GM18861 (cell line): Measurements from ENCODE around the gene CAPS2.
"Not testable (repeated sequence)": the region's sequence is repeated elsewhere in the genome, so short reads cannot be mapped to it uniquely, and the experiment has no call there.

Experiments used
- ATAC-seq: cut with Tn5 transposase; IDR thresholded peaks from one replicate; pipeline ENCODE4 v1.9.1; 2021; ENCODE audit not compliant: unreplicated experiment

The CAPS2 gene

GRCh38 chr12:75329918-75330826 lies at the start of gene CAPS2:
TSS of gene CAPS2 (minus strand) at chr12:75330324. CDS start at chr12:75326498, 3,826 bp downstream.
- peak; percentile 83 for ATAC-seq

GRCh38 chr12:75378354-75378753 lies 48.2 kb upstream of the CAPS2 start:
- ATAC-seq, result no peak

GRCh38 chr12:75374971-75375370 lies 44.8 kb upstream of the CAPS2 start:
- ATAC-seq, result no peak

- peak; percentile 69 for ATAC-seq
Observed at GRCh38 chr12:75366629-75367028, 36.5 kb upstream of the CAPS2 start.

GRCh38 chr12:75364919-75365318 lies 34.8 kb upstream of the CAPS2 start:
- no peak for ATAC-seq

- no peak for ATAC-seq
Observed at GRCh38 chr12:75361408-75361807, 31.3 kb upstream of the CAPS2 start.

- no peak for ATAC-seq
Observed at GRCh38 chr12:75360920-75361319, 30.8 kb upstream of the CAPS2 start.

- ATAC-seq, result no peak
Observed at GRCh38 chr12:75354011-75354410, 23.9 kb upstream of the CAPS2 start.

GRCh38 chr12:75350413-75350812 lies 20.3 kb upstream of the CAPS2 start:
- ATAC-seq, result no peak

- no peak for ATAC-seq
Observed at GRCh38 chr12:75349946-75350345, 19.8 kb upstream of the CAPS2 start.

GRCh38 chr12:75346215-75346614 lies 16.1 kb upstream of the CAPS2 start:
- ATAC-seq, result not testable (repeated sequence)

GRCh38 chr12:75345531-75345930 lies 15.4 kb upstream of the CAPS2 start:
- ATAC-seq, result no peak

- ATAC-seq, result no peak
Observed at GRCh38 chr12:75341873-75342272, 11.7 kb upstream of the CAPS2 start.

GRCh38 chr12:75337905-75338304 lies 7.8 kb upstream of the CAPS2 start:
- peak; percentile 58 for ATAC-seq

- ATAC-seq, result peak; percentile 56
Observed at GRCh38 chr12:75334384-75335030, 4.4 kb upstream of the CAPS2 start, which contains the start of gene GLIPR1L1. TSS of gene GLIPR1L1 (plus strand) at chr12:75334670. CDS start at chr12:75334729, 59 bp downstream.

- ATAC-seq, result no peak
Observed at GRCh38 chr12:75327642-75328041, 2.5 kb downstream of the CAPS2 start.

GRCh38 chr12:75323663-75324062 lies 6.5 kb downstream of the CAPS2 start:
- ATAC-seq, result no peak

GRCh38 chr12:75322464-75322863 lies 7.7 kb downstream of the CAPS2 start:
- no peak for ATAC-seq

- ATAC-seq, result no peak
Observed at GRCh38 chr12:75317784-75318183, 12.3 kb downstream of the CAPS2 start.

GRCh38 chr12:75315518-75315917 lies 14.6 kb downstream of the CAPS2 start:
- ATAC-seq, result no peak

GRCh38 chr12:75311369-75311768 lies 18.8 kb downstream of the CAPS2 start:
- ATAC-seq, result no peak

- ATAC-seq, result no peak
Observed at GRCh38 chr12:75308279-75308678, 21.8 kb downstream of the CAPS2 start.
